H1 (cell line): ENCODE measurements around the gene ADGRV1. TPM values are rescaled to one million over a fixed set of nuclear protein-coding genes. Genes with fewer than 3 reads are reported as not detected.

ENCODE experiments used
- CTCF ChIA-PET: fragments of 300-600 bp; sonication (Branson Sonifier 250); formaldehyde crosslinking; loops from one replicate; lab custom pipeline; 2021; ENCODE audit not compliant: partially characterized antibody; lab: Charles Lee
- POLR2A ChIA-PET: fragments of 300-600 bp; sonication (Branson Sonifier 250); formaldehyde crosslinking; loops from one replicate; lab custom pipeline; 2021; ENCODE audit warnings: inconsistent platforms; ENCODE audit not compliant: partially characterized antibody; lab: Charles Lee
- DNase-seq, 2 experiments: peaks; one replicate each; pipeline versions ENCODE4 v3.0.0 to v3.0.0-alpha.2; 2010 to 2022; ENCODE audit warnings: low spot score in 2 of 2, low read depth in 1 of 2, mixed read lengths in 1 of 2
- FAIRE-seq: peaks from 2 replicates; lab custom pipeline; 2011; peaks lifted over from hg19 to GRCh38; lab: Jason Lieb, UNC
- H2AFZ ChIP-seq: 2 replicates; pipeline ENCODE4 v1.8.1; 2012; ENCODE audit warnings: low read length, inconsistent platforms
- H2AK5ac ChIP-seq: 2 replicates; pipeline ENCODE4 v1.6.1; 2013; ENCODE audit warnings: low read depth, low read length
- H2BK120ac ChIP-seq: replicated peaks from 2 replicates; pipeline ENCODE3; 2013; ENCODE audit warnings: low read depth, low read length, inconsistent platforms
- H2BK12ac ChIP-seq: 2 replicates; pipeline ENCODE4 v1.6.1; 2013; ENCODE audit warnings: low read depth, low read length
- H2BK15ac ChIP-seq: 2 replicates; pipeline ENCODE4 v1.6.1; 2013; ENCODE audit warnings: low read length
- H2BK20ac ChIP-seq: 2 replicates; pipeline ENCODE4 v1.6.1; 2013; ENCODE audit warnings: low read length
- H2BK5ac ChIP-seq: 2 replicates; pipeline ENCODE4 v1.6.1; 2013; ENCODE audit warnings: low read depth, low read length
- H3K14ac ChIP-seq: 2 replicates; pipeline ENCODE4 v1.6.1; 2013; ENCODE audit warnings: inconsistent platforms; ENCODE audit not compliant: insufficient read length
- H3K18ac ChIP-seq: 2 replicates; pipeline ENCODE4 v1.6.1; 2013; ENCODE audit warnings: low read length; ENCODE audit errors: extremely low read depth
- H3K23ac ChIP-seq: 2 replicates; pipeline ENCODE4 v1.6.1; 2013; ENCODE audit warnings: inconsistent platforms; ENCODE audit not compliant: insufficient read length
- H3K23me2 ChIP-seq: 2 replicates; pipeline ENCODE4 v1.6.1; 2013; ENCODE audit warnings: low read depth, low read length
- H3K27ac ChIP-seq: 2 replicates; pipeline ENCODE4 v1.6.1; 2011; ENCODE audit warnings: low read depth, low read length, inconsistent platforms
- H3K27me3 ChIP-seq, 4 experiments: replicated peaks in 1 of 4; 1 replicate in 1 of 4; 2 replicates in 3 of 4; pipeline versions ENCODE4 v1.6.1 to v1.8.1; 2011 to 2013; ENCODE audit warnings: low read length in 3 of 4, mild to moderate bottlenecking in 3 of 4, inconsistent platforms in 2 of 4, mixed read lengths in 2 of 4, moderate library complexity in 1 of 4; ENCODE audit not compliant: control insufficient read depth in 3 of 4, insufficient read depth in 3 of 4; ENCODE audit errors: extremely low read depth in 1 of 4
- H3K36me3 ChIP-seq, 4 experiments: 2 replicates each; pipeline versions ENCODE4 v1.6.1 to v1.8.1; 2011 to 2013; ENCODE audit warnings: mild to moderate bottlenecking in 4 of 4, low read length in 3 of 4, moderate library complexity in 2 of 4, control low read depth in 1 of 4, inconsistent platforms in 1 of 4; ENCODE audit not compliant: insufficient read depth in 4 of 4, control insufficient read depth in 2 of 4
- H3K4ac ChIP-seq: replicated peaks from 2 replicates; pipeline ENCODE3; 2013; ENCODE audit warnings: low read length, low read depth, mixed read lengths, inconsistent platforms; ENCODE audit not compliant: insufficient read length
- H3K4me1 ChIP-seq, 4 experiments: replicated peaks in 1 of 4; 1 replicate in 1 of 4; 2 replicates in 3 of 4; pipeline versions ENCODE4 v1.6.1 to v1.8.1; 2011 to 2013; ENCODE audit warnings: low read length in 3 of 4, inconsistent platforms in 2 of 4, mixed read lengths in 1 of 4; ENCODE audit not compliant: insufficient read depth in 4 of 4, control insufficient read depth in 3 of 4
- H3K4me2 ChIP-seq, 2 experiments: 2 replicates each; pipeline versions ENCODE4 v1.6.1 to v1.8.1; 2011 to 2013; ENCODE audit warnings: low read depth in 2 of 2, low read length in 2 of 2, control low read depth in 1 of 2, inconsistent platforms in 1 of 2, mild to moderate bottlenecking in 1 of 2; ENCODE audit not compliant: insufficient read depth in 1 of 2
- H3K4me3 ChIP-seq, 4 experiments: fragments of 200-600, 300-600 bp in 1 of 4; sonication (generic), shearing (Covaris generic), sonication (Bioruptor Twin) in 1 of 4; 2 replicates each; pipeline versions ENCODE4 v1.5.1 to v1.8.1; 2011 to 2016; ENCODE audit warnings: low read length in 4 of 4, low read depth in 3 of 4, control low read depth in 2 of 4, inconsistent platforms in 2 of 4, mild to moderate bottlenecking in 2 of 4, mixed read lengths in 1 of 4, moderate library complexity in 1 of 4; ENCODE audit not compliant: insufficient read depth in 2 of 4; ENCODE audit errors: extremely low read depth in 1 of 4
- H3K56ac ChIP-seq: replicated peaks from 2 replicates; pipeline ENCODE3; 2013; ENCODE audit warnings: low read depth, mild to moderate bottlenecking, mixed read lengths, low read length, inconsistent platforms; ENCODE audit not compliant: insufficient read length
- H3K79me1 ChIP-seq: 2 replicates; pipeline ENCODE4 v1.6.1; 2013; ENCODE audit warnings: low read depth, low read length, control low read depth
- H3K79me2 ChIP-seq, 2 experiments: 2 replicates each; pipeline versions ENCODE4 v1.6.1 to v1.8.1; 2012 to 2013; ENCODE audit warnings: low read length in 2 of 2, mild to moderate bottlenecking in 2 of 2, inconsistent platforms in 1 of 2; ENCODE audit not compliant: insufficient read depth in 2 of 2, control insufficient read depth in 1 of 2
- H3K9ac ChIP-seq, 4 experiments: replicated peaks in 1 of 4; 1 replicate in 1 of 4; 2 replicates in 3 of 4; pipeline versions ENCODE4 v1.6.1 to v1.8.1; 2011 to 2013; ENCODE audit warnings: low read depth in 3 of 4, low read length in 3 of 4, control low read depth in 2 of 4, mild to moderate bottlenecking in 2 of 4, moderate library complexity in 2 of 4, inconsistent platforms in 1 of 4; ENCODE audit errors: extremely low read depth in 1 of 4
- H3K9me3 ChIP-seq, 2 experiments: 2 replicates each; pipeline versions ENCODE4 v1.6.1 to v1.8.1; 2012 to 2013; ENCODE audit warnings: mild to moderate bottlenecking in 2 of 2, moderate library complexity in 2 of 2, control low read depth in 1 of 2, inconsistent platforms in 1 of 2, low read depth in 1 of 2, low read length in 1 of 2, mixed read lengths in 1 of 2; ENCODE audit not compliant: insufficient read depth in 2 of 2
- H4K20me1 ChIP-seq, 2 experiments: replicated peaks in 1 of 2; 2 replicates each; pipeline versions ENCODE3 to v1.8.1; 2011 to 2013; ENCODE audit warnings: inconsistent platforms in 2 of 2, low read length in 2 of 2, mild to moderate bottlenecking in 1 of 2; ENCODE audit not compliant: insufficient read depth in 2 of 2, control insufficient read depth in 1 of 2
- H4K5ac ChIP-seq: 2 replicates; pipeline ENCODE4 v1.6.1; 2013; ENCODE audit warnings: low read length, low read depth, mixed read lengths, inconsistent platforms; ENCODE audit not compliant: insufficient read length
- H4K8ac ChIP-seq: 2 replicates; pipeline ENCODE4 v1.8.0; 2013; ENCODE audit warnings: mild to moderate bottlenecking, moderate library complexity, low read length, inconsistent platforms; ENCODE audit not compliant: insufficient read depth; ENCODE audit errors: extremely low read depth
- H4K91ac ChIP-seq: replicated peaks from 2 replicates; pipeline ENCODE3; 2013; ENCODE audit warnings: low read length, mixed read lengths, inconsistent platforms; ENCODE audit not compliant: insufficient read length
- CHD1 ChIP-seq: IDR thresholded peaks from 2 replicates; pipeline ENCODE4 v1.6.1; 2012; ENCODE audit warnings: low read depth, low read length, improper control_type of control experiment
- EP300 ChIP-seq, 2 experiments: IDR thresholded peaks; 1 replicate in 1 of 2; 2 replicates in 1 of 2; pipeline ENCODE4 v1.6.1; 2011 to 2012; ENCODE audit warnings: low read depth in 2 of 2, low read length in 2 of 2, mild to moderate bottlenecking in 2 of 2, borderline replicate concordance in 1 of 2, inconsistent platforms in 1 of 2, moderate library complexity in 1 of 2
- GABPA ChIP-seq: IDR thresholded peaks from 2 replicates; pipeline ENCODE4 v1.6.1; 2011; ENCODE audit warnings: mild to moderate bottlenecking, low read length, moderate library complexity, borderline replicate concordance; ENCODE audit not compliant: insufficient read depth
- POU5F1 ChIP-seq: IDR thresholded peaks from 2 replicates; pipeline ENCODE4 v1.6.1; 2011; ENCODE audit warnings: low read depth, mild to moderate bottlenecking, low read length, moderate library complexity
- TCF12 ChIP-seq: IDR thresholded peaks from 2 replicates; pipeline ENCODE4 v1.6.1; 2011; ENCODE audit warnings: low read depth, mild to moderate bottlenecking, low read length
- YY1 ChIP-seq: IDR thresholded peaks from 2 replicates; pipeline ENCODE4 v1.6.1; 2011; ENCODE audit warnings: low read depth, mild to moderate bottlenecking, low read length
- ZNF274 ChIP-seq: IDR thresholded peaks from 2 replicates; pipeline ENCODE4 v1.7.0; 2012; ENCODE audit warnings: low read length, borderline replicate concordance; ENCODE audit errors: extremely low read depth
- WGBS, 2 experiments: shearing (Covaris generic) in 1 of 2; methylation state at CpG; one replicate each; pipeline versions ENCODE4 v1.1.6 to v1.1.7; 2013 to 2015; ENCODE audit warnings: low lambda C conversion rate in 2 of 2, mixed read lengths in 2 of 2, inconsistent platforms in 1 of 2, low coverage in 1 of 2, missing lambda C conversion rate in 1 of 2; ENCODE audit not compliant: insufficient replicate concordance in 2 of 2, insufficient coverage in 1 of 2, insufficient read length in 1 of 2; ENCODE audit errors: extremely low coverage in 1 of 2, missing lambda C conversion rate in 1 of 2; 5-methylcytosine and 5-hydroxymethylcytosine counted together
- polyA plus RNA-seq, 7 experiments: library from polyadenylated mRNA; depleted of rRNA in 3 of 7; stranded (reverse) in 5 of 7; unstranded in 2 of 7; fragments of >200 nt in 5 of 7; fragments of 200-250 nt in 2 of 7; gene quantifications; 1 replicate in 5 of 7; 2 replicates in 1 of 7; 4 replicates in 1 of 7; pipeline versions ENCODE4 v1.2.1 to v1.2.3, GENCODE V29; 2011 to 2013; ENCODE audit warnings: missing spikeins in 2 of 7, mixed read lengths in 2 of 7
- total RNA-seq: library from RNA; stranded (reverse); fragmentation: NEBNext Ultra II Directional; extraction: Animal tissue kit (Norgen Biotek cat#: 25700); gene quantifications from 2 replicates; pipeline ENCODE4 v1.2.1, GENCODE V29; 2021

ADGRV1 gene
- total and polyA plus RNA-seq, 2 of the 8 experiments (the other 6 are each of a cell fraction or from before 2014, with no cell fraction given) = 53.1 to 62.2 TPM

DNA sequence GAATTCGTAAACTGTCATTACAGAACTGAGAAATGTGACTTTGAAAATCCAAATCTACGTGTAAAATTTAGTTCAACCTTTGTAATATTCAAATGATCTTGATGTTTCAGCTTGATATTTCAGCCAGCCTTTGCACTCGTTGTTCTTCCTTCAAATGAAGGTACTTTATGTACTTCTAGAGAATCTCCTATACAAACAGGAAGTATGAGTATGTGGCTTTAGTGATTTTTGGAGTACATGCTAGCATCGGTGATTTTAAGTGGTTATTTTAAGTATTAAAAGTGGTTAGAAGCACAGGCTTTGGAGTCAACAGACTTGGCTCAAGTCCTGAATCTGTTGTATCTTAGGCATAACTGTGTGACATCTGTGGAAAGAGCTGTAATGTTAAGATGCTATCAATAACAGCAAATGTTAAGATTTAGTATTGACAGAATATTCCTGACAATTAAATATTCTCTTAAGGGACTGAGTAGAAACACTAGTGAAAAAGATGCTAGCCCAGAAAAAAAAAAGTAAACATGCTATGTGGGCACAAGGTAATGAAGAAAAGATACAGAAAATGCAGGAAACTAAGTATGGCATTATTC, 398.0 kb downstream of the ADGRV1 start:
- no peak overlapping the region for H2BK5ac ChIP-seq
- no peak overlapping the region for H3K4me3 ChIP-seq
- POLR2A ChIA-PET = no interaction called here
- H3K9ac ChIP-seq = no peak overlapping the region
- no peak overlapping the region for H3K27ac ChIP-seq
- H3K23me2 ChIP-seq = no peaks in the 10 kb centered on the region
- H2AK5ac ChIP-seq = no peak overlapping the region
- H3K36me3 ChIP-seq = no peaks in the 10 kb centered on the region
- no peak overlapping the region for H3K4ac ChIP-seq
- DNase-seq (no peak), FAIRE-seq (no peak)
- H3K9me3 ChIP-seq = no peaks in the 10 kb centered on the region
- no peaks in the 10 kb centered on the region for H3K4me1 ChIP-seq
- H2BK20ac ChIP-seq = no peak overlapping the region
- H3K56ac ChIP-seq = no peak overlapping the region
- H3K18ac ChIP-seq = no peak overlapping the region
- H2BK12ac ChIP-seq = no peak overlapping the region
- no peaks in the 10 kb centered on the region for H3K79me2 ChIP-seq
- H4K5ac ChIP-seq = no peak overlapping the region
- H3K27me3 ChIP-seq = no peaks in the 10 kb centered on the region
- H4K91ac ChIP-seq = no peak overlapping the region
- no peak overlapping the region for H3K23ac ChIP-seq
- no peak overlapping the region for H3K4me2 ChIP-seq
- H3K14ac ChIP-seq = no peak overlapping the region
- H4K8ac ChIP-seq = no peak overlapping the region
- peaks cover 0 to 2% of the 10 kb centered on the region in 2 experiments for H4K20me1 ChIP-seq
- H2BK120ac ChIP-seq = no peak overlapping the region
- no peak overlapping the region for H2BK15ac ChIP-seq
- WGBS, 2 experiments = 91% methylated on average over 4 of the region's 4 CpGs; no CpG with 5 or more reads in 1 of the 2 experiments
- no peaks in the 10 kb centered on the region for H3K79me1 ChIP-seq
- H2AFZ ChIP-seq = no peak overlapping the region
- CTCF ChIA-PET = interaction anchor here (0.8 to 1.2 kb wide), 2 partner anchors 12 to 263 kb away, joined by 3 to 4 read pairs; no protein-coding TSS in a partner anchor
- TF ChIP-seq POU5F1 (no peak), GABPA (no peak), EP300 (IDR thresholded peaks at IDR 0.05; ENCODE audit: borderline replicate concordance in 1 of 2, low read depth in 2 of 2, low read length in 2 of 2) (no peak), ZNF274 (no peak), CHD1 (no peak), YY1 (no peak), TCF12 (no peak)
